Measurements from ENCODE around the gene LGI2. TPM values are rescaled to one million over a fixed set of nuclear protein-coding genes. Genes with fewer than 3 reads are reported as not detected.

LGI2 gene
- total RNA-seq, 1 donor from 2014 or later = 2.9 TPM

- no peak for DNase-seq (ENCODE audit: low spot score)
Measured at GRCh38 chr4:24966076-24966475, 64.7 kb downstream of the LGI2 start.

GRCh38 chr4:24965627-24966026, 65.1 kb downstream of the LGI2 start:
- no peak for DNase-seq (ENCODE audit: low spot score)

GRCh38 chr4:24963277-24963676, 67.5 kb downstream of the LGI2 start:
- no peak for DNase-seq (ENCODE audit: low spot score)

- no peak for DNase-seq (ENCODE audit: low spot score)
Measured at GRCh38 chr4:24957886-24958285, 72.9 kb downstream of the LGI2 start.

- peak; percentile 22 for DNase-seq (ENCODE audit: low spot score)
Measured at GRCh38 chr4:24956763-24957162, 74.0 kb downstream of the LGI2 start.

DNA sequence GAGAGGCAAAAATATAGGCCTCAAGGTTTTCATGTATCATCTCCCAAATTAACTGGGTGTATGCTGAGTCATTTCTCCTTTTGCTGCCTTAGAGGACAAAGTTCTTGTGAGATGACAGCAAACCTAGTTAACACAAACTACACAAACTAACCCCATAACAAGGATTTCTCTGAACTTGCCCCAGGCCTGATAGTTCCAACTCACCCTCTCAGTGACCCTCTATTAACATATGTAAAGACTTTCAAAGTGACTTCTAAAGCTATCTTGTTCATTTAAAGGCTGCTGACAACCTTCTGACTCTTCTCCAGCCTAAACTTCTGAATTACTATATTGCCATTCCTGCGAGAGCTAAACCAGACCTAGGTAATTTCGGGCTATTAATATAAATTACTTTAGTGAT, 74.7 kb downstream of the LGI2 start:
- DNase-seq (ENCODE audit: low spot score) = no peak

- no peak for DNase-seq (ENCODE audit: low spot score)
Measured at GRCh38 chr4:24952667-24953066, 78.1 kb downstream of the LGI2 start.

GRCh38 chr4:24949970-24950369, 80.8 kb downstream of the LGI2 start:
- DNase-seq (ENCODE audit: low spot score) = no peak

Other genes starting within 250 kb of the LGI2 start
- 10.4 TPM for gene SOD3, start 235.4 kb downstream of the LGI2 start, total RNA-seq (ENCODE audit: insufficient read depth, low replicate concordance)
- 17.8 TPM for gene CCDC149, start 117.9 kb downstream of the LGI2 start, total RNA-seq (ENCODE audit: insufficient read depth, low replicate concordance)
- 42.4 TPM for gene SEPSECS, start 129.5 kb upstream of the LGI2 start, total RNA-seq (ENCODE audit: insufficient read depth, low replicate concordance)
- gene PI4K2B, start 203.1 kb upstream of the LGI2 start, total RNA-seq (ENCODE audit: insufficient read depth, low replicate concordance) = 22.9 TPM

All from umbilical cord (tissue), 2 donors.